Measurements from ENCODE around the gene RPUSD3. TPM values are rescaled to one million over a fixed set of nuclear protein-coding genes. Genes with fewer than 3 reads are reported as not detected.
"Not testable (repeated sequence)": the region's sequence is repeated elsewhere in the genome, so short reads cannot be mapped to it uniquely, and the experiment has no call there.

Gene RPUSD3
- total and polyA plus RNA-seq, 2 donors (not counting 3 experiments of a cell fraction or from before 2014, with no cell fraction given), result 38.9 to 56.6 TPM

DNA sequence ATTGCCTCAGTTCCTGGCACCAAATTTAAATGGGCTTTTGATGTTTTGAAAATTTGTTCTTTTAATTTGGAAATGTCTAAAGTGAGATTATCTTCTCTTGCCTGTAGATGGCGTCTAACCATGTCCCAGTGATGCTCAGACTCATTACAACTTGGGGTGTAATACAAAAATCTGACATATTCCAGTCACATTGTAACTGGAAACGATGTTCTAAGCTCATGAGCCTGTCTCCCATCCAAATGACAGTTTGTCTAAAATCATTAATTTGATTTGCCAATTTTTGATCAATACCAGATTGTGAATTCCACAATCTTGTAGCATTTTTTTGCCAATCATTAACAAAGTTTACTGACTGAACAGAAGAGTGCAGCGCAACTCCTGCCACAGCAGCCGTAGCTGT lies 5.1 kb upstream of the RPUSD3 start:
- intact Hi-C loops (cut with micrococcal nuclease), result loop anchor here (1.0 kb wide), 1 partner anchor 97 kb away; no protein-coding TSS in a partner anchor
- H4K20me1 ChIP-seq (replicated peaks; ENCODE audit: control insufficient read depth, extremely low read depth, insufficient read depth, low read length); H2AFZ ChIP-seq (ENCODE audit: low read depth, low read length); H3K4me1 ChIP-seq (ENCODE audit: control insufficient read depth, extremely low read depth, insufficient read depth, low read length); dilution Hi-C loops (cut with MboI; ENCODE audit: extremely low pct_ligation_motif_present, low sequenced_read_pairs); H3K27me3 ChIP-seq (ENCODE audit: control insufficient read depth in 2 of 2, insufficient read depth in 2 of 2, low read length in 2 of 2); H3K9ac ChIP-seq (replicated peaks; ENCODE audit: extremely low read depth, insufficient read depth, low read length); FAIRE-seq; H3K4me3 ChIP-seq (replicated peaks in 1 of 3; ENCODE audit: insufficient read depth in 1 of 3, low read depth in 1 of 3, low read length in 3 of 3); H3K4me2 ChIP-seq (ENCODE audit: insufficient read depth, low read length); H3K9me1 ChIP-seq (replicated peaks; ENCODE audit: control insufficient read depth, extremely low read depth, insufficient read depth, low read length); H3K79me2 ChIP-seq (ENCODE audit: control insufficient read depth, insufficient read depth, low read length); POLR2A ChIA-PET; BruUV-seq (replicated peaks); H3K27ac ChIP-seq (ENCODE audit: insufficient read depth, low read depth, low read length); H3K36me3 ChIP-seq (ENCODE audit: control insufficient read depth in 2 of 2, extremely low read depth in 1 of 2, insufficient read depth in 2 of 2, low read length in 2 of 2); DNase-seq (ENCODE audit: low read depth, low spot score); H3K9me3 ChIP-seq (replicated peaks; ENCODE audit: control insufficient read depth, insufficient read depth, low read length): not testable (repeated sequence)
- TF ChIP-seq, protein P1, sequence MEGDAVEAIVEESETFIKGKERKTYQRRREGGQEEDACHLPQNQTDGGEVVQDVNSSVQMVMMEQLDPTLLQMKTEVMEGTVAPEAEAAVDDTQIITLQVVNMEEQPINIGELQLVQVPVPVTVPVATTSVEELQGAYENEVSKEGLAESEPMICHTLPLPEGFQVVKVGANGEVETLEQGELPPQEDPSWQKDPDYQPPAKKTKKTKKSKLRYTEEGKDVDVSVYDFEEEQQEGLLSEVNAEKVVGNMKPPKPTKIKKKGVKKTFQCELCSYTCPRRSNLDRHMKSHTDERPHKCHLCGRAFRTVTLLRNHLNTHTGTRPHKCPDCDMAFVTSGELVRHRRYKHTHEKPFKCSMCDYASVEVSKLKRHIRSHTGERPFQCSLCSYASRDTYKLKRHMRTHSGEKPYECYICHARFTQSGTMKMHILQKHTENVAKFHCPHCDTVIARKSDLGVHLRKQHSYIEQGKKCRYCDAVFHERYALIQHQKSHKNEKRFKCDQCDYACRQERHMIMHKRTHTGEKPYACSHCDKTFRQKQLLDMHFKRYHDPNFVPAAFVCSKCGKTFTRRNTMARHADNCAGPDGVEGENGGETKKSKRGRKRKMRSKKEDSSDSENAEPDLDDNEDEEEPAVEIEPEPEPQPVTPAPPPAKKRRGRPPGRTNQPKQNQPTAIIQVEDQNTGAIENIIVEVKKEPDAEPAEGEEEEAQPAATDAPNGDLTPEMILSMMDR (IDR thresholded peaks at IDR 0.05; ENCODE audit: extremely low read depth in 1 of 2, insufficient read depth in 1 of 2, low read depth in 1 of 2, low read length in 2 of 2), result peak; percentile 12 to 23
- CTCF ChIA-PET, result interaction anchor here (0.6 to 1.4 kb wide), 12 partner anchors 11 to 98 kb away, joined by 3 to 11 read pairs (median 4); partner anchors contain the start of genes IL17RC and IL17RE

DNA sequence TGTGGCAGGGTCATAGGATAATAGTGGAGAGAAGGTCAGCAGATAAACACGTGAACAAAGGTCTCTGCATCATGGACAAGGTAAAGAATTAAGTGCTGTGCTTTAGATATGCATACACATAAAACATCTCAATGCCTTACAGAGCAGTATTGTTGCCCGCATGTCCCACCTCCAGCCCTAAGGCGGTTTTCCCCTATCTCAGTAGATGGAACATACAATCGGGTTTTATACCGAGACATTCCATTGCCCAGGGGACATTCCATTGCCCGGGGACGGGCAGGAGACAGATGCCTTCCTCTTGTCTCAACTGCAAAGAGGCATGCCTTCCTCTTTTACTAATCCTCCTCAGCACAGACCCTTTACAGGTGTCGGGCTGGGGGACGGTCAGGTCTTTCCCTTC lies 4.1 kb upstream of the RPUSD3 start:
- dilution Hi-C loops (cut with MboI; ENCODE audit: extremely low pct_ligation_motif_present, low sequenced_read_pairs); H3K27me3 ChIP-seq (ENCODE audit: control insufficient read depth in 2 of 2, insufficient read depth in 2 of 2, low read length in 2 of 2); H3K9me3 ChIP-seq (replicated peaks; ENCODE audit: control insufficient read depth, insufficient read depth, low read length); H3K9ac ChIP-seq (replicated peaks; ENCODE audit: extremely low read depth, insufficient read depth, low read length); DNase-seq (ENCODE audit: low read depth, low spot score); H3K4me1 ChIP-seq (ENCODE audit: control insufficient read depth, extremely low read depth, insufficient read depth, low read length); H3K36me3 ChIP-seq (ENCODE audit: control insufficient read depth in 2 of 2, extremely low read depth in 1 of 2, insufficient read depth in 2 of 2, low read length in 2 of 2); POLR2A ChIA-PET; H4K20me1 ChIP-seq (replicated peaks; ENCODE audit: control insufficient read depth, extremely low read depth, insufficient read depth, low read length); BruUV-seq (replicated peaks); H3K79me2 ChIP-seq (ENCODE audit: control insufficient read depth, insufficient read depth, low read length); H3K4me2 ChIP-seq (ENCODE audit: insufficient read depth, low read length); H3K9me1 ChIP-seq (replicated peaks; ENCODE audit: control insufficient read depth, extremely low read depth, insufficient read depth, low read length); H3K27ac ChIP-seq (ENCODE audit: insufficient read depth, low read depth, low read length); H2AFZ ChIP-seq (ENCODE audit: low read depth, low read length); H3K4me3 ChIP-seq (replicated peaks in 1 of 3; ENCODE audit: insufficient read depth in 1 of 3, low read depth in 1 of 3, low read length in 3 of 3); FAIRE-seq: not testable (repeated sequence)
- CTCF ChIA-PET, result interaction anchor here (1.3 to 1.4 kb wide), 4 partner anchors 10 to 99 kb away, joined by 3 to 11 read pairs (median 6); no protein-coding TSS in a partner anchor
- intact Hi-C loops (cut with micrococcal nuclease), result loop anchor here (1.0 kb wide), 1 partner anchor 98 kb away; no protein-coding TSS in a partner anchor

All from endothelial cell of umbilical vein (primary cell).